HG02798 (cell line): Measurements from ENCODE around the gene CELA2B.
"Not testable (repeated sequence)": the region's sequence is repeated elsewhere in the genome, so short reads cannot be mapped to it uniquely, and the experiment has no call there.

Experiments
- ATAC-seq: cut with Tn5 transposase; IDR thresholded peaks from one replicate; pipeline ENCODE4 v1.9.1; 2021; ENCODE audit warnings: mild to moderate bottlenecking; ENCODE audit not compliant: unreplicated experiment, poor library complexity

Gene CELA2B

GRCh38 chr1:15465674-15466073 lies 10.2 kb upstream of the CELA2B start:
- no peak for ATAC-seq

GRCh38 chr1:15466955-15467625 lies 8.8 kb upstream of the CELA2B start:
- ATAC-seq, result not testable (repeated sequence)

DNA sequence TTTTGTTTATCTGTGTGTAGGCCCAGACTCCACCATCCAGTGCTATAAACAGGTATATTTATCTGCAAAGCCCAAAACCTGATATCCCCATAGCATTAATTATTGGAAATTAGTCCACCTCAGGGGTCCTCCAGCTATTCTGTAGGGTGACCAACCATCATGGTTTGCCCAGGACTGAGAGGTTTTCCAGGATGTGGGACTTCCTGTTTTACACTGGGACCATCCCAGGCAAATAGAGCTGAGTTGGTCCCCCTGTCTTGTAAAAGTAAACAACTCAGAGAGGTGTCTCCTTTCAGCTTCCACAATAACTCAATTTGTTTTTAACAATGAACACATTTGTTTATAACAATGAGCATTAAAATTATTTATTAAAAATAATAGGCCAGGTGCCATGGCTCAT lies 7.8 kb upstream of the CELA2B start:
- ATAC-seq, result no peak

DNA sequence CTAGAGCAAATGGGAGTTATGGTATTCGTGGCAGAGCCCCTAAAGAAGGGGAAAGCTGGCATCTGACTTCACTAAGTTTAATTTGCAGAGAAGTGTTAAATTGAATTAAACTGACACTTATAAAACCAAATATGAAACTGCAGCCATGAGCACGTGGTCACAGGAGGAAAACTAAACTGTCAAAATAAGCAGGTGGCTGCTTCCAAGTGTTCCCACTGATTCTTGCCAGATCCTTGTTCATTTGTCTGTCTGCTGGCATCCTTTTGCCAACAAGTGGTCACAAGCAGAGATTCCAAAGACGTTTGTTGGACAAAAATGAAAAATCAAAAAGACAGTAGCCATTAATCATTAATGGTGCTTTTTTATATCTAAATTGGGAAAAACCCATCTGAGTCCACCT lies 6.5 kb upstream of the CELA2B start:
- ATAC-seq, result no peak

DNA sequence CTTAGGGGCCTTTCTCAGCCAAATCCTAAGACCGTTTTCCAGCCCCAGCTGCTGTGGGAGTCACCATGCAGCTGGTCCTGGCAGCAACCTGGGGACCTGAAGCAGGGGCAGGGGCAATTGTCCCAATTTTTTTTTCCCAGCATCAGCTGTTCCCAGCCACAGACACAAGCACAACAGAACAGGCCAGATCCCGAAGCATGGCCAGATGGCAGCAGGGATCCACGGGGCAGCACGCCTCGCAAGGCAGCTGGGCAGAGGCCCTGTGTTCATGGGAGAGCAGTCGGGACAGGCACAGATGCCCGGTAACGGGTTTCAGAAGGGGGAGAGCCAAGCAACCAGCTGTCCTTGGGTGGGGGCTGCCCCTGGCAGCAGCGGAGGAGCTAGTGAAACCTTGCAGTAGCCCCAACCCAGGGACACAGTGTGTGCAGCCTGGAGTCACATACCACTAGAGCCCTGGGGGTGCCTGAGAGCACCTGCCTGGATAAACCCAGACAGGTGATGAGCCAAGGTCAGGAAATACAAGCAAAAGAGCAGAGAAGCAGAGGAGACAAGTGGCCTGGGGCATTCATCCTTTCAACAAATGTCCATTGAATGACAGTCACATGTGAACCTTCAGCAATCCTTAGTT lies 6.0 kb upstream of the CELA2B start:
- ATAC-seq, result not testable (repeated sequence)

- ATAC-seq, result not testable (repeated sequence)
Observed at GRCh38 chr1:15471067-15471466, 4.8 kb upstream of the CELA2B start.

GRCh38 chr1:15471723-15472122 lies 4.2 kb upstream of the CELA2B start:
- ATAC-seq, result not testable (repeated sequence)

DNA sequence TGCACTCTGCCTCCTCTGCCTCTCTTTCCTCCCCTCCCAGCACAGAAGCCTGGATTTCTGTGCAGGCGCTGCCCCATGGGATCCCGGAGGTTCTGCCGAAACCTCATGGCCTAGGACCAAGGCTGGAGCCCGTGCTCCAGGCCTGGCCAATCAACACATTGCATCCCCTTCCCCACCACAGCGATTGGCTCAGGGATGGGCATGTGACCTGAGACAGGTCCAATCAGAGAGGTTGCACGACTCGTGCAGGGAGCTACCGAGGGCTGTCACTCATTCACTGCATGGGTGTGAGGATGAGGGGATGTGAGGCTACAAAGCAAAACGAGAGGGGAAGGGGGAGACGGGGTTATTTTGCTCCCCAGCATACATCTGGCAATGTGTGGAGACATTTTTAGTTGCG lies 3.3 kb upstream of the CELA2B start:
- no peak for ATAC-seq

DNA sequence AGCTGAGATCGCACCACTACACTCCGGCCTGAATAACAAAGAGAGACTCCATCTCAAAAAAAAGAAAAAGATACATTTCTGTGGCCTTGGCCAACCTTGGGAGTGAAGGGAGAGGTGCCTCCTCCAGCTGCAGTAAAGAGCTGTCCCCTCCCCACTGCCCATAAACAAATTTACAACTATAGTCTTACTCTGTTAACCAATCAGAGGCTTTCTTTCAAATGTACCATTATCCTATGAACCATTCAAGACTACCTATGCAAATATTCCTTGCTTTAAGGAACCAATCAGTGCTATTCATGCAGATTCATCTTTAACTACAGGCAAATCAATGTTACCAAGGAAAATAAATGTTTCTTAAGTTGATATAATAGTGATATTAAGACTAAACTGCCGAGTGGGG lies 1.0 kb downstream of the CELA2B start:
- no peak for ATAC-seq

- no peak for ATAC-seq
Observed at GRCh38 chr1:15477646-15478212, 1.8 kb downstream of the CELA2B start.

GRCh38 chr1:15479654-15480347 lies 3.9 kb downstream of the CELA2B start:
- no peak for ATAC-seq

- not testable (repeated sequence) for ATAC-seq
Observed at GRCh38 chr1:15482455-15482854, 6.6 kb downstream of the CELA2B start.

DNA sequence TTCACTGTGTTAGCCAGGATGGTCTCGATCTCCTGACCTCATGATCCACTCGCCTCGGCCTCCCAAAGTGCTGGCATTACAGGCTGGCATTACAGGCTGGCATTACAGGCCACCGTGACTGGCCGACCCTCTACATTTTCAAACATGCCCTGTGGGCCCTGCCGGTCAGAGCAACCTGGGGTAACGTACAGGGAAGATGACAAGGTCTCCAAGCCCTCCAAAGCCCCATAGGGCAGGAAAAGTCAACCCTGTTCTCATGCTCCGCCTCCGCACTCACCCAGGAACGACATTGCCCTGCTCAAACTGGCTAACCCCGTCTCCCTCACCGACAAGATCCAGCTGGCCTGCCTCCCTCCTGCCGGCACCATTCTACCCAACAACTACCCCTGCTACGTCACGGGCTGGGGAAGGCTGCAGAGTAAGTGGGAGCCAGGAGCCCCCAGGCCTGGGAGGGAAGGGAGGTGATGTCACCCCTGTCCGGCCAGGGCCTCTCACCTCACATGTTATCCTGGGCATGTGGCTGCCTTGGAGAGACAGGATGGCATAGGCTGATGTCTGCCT lies 7.2 kb downstream of the CELA2B start:
- ATAC-seq, result not testable (repeated sequence)

DNA sequence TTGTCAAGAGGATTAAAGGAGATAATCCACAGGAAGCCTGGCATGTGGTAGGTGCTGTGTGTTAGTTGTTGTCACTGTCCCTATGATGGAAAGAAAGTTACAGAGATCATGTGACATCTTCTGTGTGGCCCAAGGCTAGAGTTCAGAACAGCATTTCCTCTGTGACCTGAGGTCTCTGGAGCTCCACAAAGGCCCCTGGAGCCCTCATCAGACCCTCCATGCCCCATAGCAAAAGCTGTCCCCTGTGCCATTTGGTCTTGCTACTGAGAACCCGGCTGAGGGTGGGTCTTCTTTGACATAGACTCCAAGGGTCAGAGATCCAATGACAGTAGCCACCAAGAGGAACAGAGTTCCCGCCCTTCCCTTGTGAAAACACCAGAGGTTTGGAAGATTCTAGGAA lies 8.1 kb downstream of the CELA2B start:
- no peak for ATAC-seq

DNA sequence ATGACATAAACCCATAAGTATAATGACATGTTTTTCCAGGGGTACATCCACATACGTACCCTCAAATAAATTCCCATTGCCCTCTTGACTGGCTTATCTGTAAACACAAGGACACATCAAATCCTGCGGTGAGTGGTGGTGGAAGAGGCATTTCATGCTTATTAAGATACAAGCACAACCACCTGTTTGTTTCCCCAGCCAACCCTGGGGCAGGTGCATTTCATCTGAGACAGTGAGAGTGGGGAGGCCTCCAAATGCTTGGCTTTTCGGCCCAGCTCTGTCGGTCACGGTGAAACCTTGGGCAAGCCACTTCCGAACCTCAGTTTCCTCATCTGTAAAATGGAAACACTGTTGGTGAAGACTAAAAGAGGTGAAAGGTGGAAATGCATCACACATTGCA lies 8.5 kb downstream of the CELA2B start:
- ATAC-seq, result not testable (repeated sequence)

DNA sequence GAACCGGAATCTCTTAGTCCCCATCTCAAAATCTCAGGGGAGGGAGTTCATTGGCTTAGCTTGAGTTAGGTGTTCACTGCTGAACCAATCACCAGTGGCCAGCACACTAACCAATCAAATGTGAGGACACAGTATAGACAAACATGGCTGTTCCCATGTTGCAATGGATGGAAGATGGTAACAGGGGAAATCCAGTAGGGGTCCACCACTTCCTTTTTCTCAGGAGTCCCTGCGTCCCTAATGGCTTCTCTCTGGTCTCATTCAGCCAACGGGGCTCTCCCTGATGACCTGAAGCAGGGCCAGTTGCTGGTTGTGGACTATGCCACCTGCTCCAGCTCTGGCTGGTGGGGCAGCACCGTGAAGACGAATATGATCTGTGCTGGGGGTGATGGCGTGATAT lies 9.7 kb downstream of the CELA2B start:
- ATAC-seq, result no peak

GRCh38 chr1:15486844-15487610 lies 11.1 kb downstream of the CELA2B start:
- not testable (repeated sequence) for ATAC-seq

- ATAC-seq, result no peak
Observed at GRCh38 chr1:15488371-15488770, 12.5 kb downstream of the CELA2B start.

DNA sequence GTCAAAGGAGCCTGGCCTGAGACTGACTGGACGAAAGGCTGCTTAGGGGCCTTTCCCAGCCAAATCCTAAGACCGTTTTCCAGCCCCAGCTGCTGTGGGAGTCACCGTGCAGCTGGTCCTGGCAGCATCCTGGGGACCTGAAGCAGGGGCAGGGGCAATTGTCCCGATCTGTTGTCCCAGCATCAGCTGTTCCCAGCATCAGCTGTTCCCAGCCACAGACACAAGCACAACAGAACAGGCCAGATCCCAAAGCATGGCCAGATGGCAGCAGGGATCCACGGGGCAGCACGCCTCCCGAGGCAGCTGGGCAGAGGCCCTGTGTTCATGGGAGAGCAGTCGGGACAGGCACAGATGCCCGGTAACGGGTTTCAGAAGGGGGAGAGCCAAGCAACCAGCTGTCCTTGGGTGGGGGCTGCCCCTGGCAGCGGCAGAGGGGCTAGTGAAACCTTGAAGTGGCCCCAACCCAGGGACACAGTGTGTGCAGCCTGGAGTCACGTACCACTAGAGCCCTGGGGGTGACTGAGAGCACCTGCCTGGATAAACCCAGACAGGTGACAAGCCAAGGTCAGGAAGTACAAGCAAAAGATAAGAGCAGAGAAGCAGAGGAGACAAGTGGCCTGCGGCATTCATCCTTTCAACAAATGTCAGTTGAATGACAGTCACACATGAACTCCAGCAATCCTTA lies 13.3 kb downstream of the CELA2B start:
- ATAC-seq, result no peak

DNA sequence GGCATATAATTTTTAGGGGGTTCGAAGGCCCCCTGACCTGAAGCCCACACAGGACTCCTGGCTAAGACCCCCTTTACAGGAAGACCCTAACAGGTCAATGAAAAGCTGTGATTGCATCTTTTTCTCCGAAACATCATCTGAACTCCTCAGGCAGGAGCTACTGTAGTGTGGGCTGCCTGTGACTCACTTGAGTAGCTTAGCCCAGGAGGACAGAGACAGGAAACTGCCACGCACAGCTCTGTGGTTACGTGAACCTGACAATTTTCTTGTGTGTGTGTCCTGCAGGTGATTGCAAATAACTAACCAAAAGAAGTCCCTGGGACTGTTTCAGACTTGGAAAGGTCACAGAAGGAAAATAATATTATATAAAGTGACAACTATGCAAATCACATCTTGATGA lies 15.1 kb downstream of the CELA2B start:
- not testable (repeated sequence) for ATAC-seq
